ENCODE measurements around the gene WFS1.

- TF ChIP-seq CTCF (IDR thresholded peaks at IDR 0.05) (no peak), POLR2A (IDR thresholded peaks at IDR 0.05) (no peak)
Observed at GRCh38 chr4:6331468-6331867, 61.8 kb downstream of the WFS1 start.

Data from thyroid gland (tissue), 4 donors.